ENCODE measurements around the gene SRSF12. TPM values are rescaled to one million over a fixed set of nuclear protein-coding genes. Genes with fewer than 3 reads are reported as not detected.

The SRSF12 gene
- total RNA-seq, 1 experiment from 2014 or later, result 10.0 TPM

GRCh38 chr6:89048288-89048923 is 69.5 kb downstream of the SRSF12 start:
- Histone ChIP-seq H3K4me3 (no peak overlapping the region), H3K4me1 (no peaks in the 10 kb centered on the region; the same call in 1 of the 2 replicates), H3K27ac (no peak overlapping the region), H3K27me3 (no peaks in the 10 kb centered on the region), H3K36me3 (no peaks in the 10 kb centered on the region), H3K9me3 (replicated peaks) (no peaks in the 10 kb centered on the region)
- DNase-seq, result no peak

GRCh38 chr6:89047473-89047872 is 70.4 kb downstream of the SRSF12 start:
- Histone ChIP-seq H3K27me3 (no peaks in the 10 kb centered on the region), H3K9me3 (replicated peaks) (no peaks in the 10 kb centered on the region), H3K27ac (no peak overlapping the region), H3K4me3 (no peak overlapping the region), H3K36me3 (no peaks in the 10 kb centered on the region), H3K4me1 (no peaks in the 10 kb centered on the region; the same call in 1 of the 2 replicates)
- DNase-seq, result no peak

Other genes starting within 250 kb of the SRSF12 start
- gene RNGTT, start 154.5 kb downstream of the SRSF12 start, total RNA-seq (2014; rRNA removed; shearing (Covaris generic)), result 38.8 and 40.8 TPM in 2 replicates
- 51.8 and 54.8 TPM in 2 replicates for gene PNRC1, start 37.3 kb downstream of the SRSF12 start, total RNA-seq (2014; rRNA removed; shearing (Covaris generic))
- 51.9 and 57.8 TPM in 2 replicates for gene PM20D2, start 28.0 kb upstream of the SRSF12 start, total RNA-seq (2014; rRNA removed; shearing (Covaris generic))
- 0.26 and 0.30 TPM in 2 replicates for gene GABRR1, start 99.3 kb upstream of the SRSF12 start, total RNA-seq (2014; rRNA removed; shearing (Covaris generic))
- gene GABRR2, start 197.2 kb upstream of the SRSF12 start, total RNA-seq (2014; rRNA removed; shearing (Covaris generic)), result 0.32 and 0.33 TPM in 2 replicates
- gene UBE2J1, start 234.7 kb upstream of the SRSF12 start, total RNA-seq (2014; rRNA removed; shearing (Covaris generic)), result 50.4 and 54.5 TPM in 2 replicates